B cell (primary cell): ENCODE data around the gene EEFSEC. TPM values are rescaled to one million over a fixed set of nuclear protein-coding genes. Genes with fewer than 3 reads are reported as not detected.

ENCODE experiments used
- ATAC-seq: fragments of 200-7000 bp; cut with Tn5 transposase; one replicate; pipeline ENCODE4 v1.10.0; 2021; ENCODE audit warnings: low read depth, mild to moderate bottlenecking, moderate number of reproducible peaks, moderate library complexity
- CTCF ChIA-PET: fragments of 350-600 bp; sonication (Branson Sonifier 250); formaldehyde crosslinking; loops from one replicate; lab custom pipeline; 2021; ENCODE audit warnings: antibody characterized with exemption, inconsistent platforms; lab: Charles Lee
- POLR2A ChIA-PET: fragments of 350-600 bp; sonication (Branson Sonifier 250); formaldehyde crosslinking; loops from one replicate; lab custom pipeline; 2021; ENCODE audit warnings: antibody characterized with exemption; lab: Charles Lee
- DNase-seq: peaks from one replicate; pipeline ENCODE4 v3.0.0; 2013
- H2AFZ ChIP-seq: 2 replicates; pipeline ENCODE4 v1.6.1; 2012; ENCODE audit warnings: mild to moderate bottlenecking, low read depth, low read length; ENCODE audit not compliant: insufficient read depth, poor library complexity, severe bottlenecking
- H3K27ac ChIP-seq, 2 donors: 1 replicate in 1 of 2; 2 replicates in 1 of 2; pipeline ENCODE4 v1.5.1; 2012 to 2013; ENCODE audit warnings: low read length in 2 of 2, mild to moderate bottlenecking in 2 of 2, moderate library complexity in 1 of 2
- H3K27me3 ChIP-seq, 4 experiments: fragments of 200-600 bp in 1 of 4; sonication (generic) in 1 of 4; replicated peaks in 1 of 4; 1 replicate in 2 of 4; 2 replicates in 2 of 4; pipeline versions ENCODE4 v1.6.1 to v1.7.0; 2013 to 2016; ENCODE audit warnings: low read length in 3 of 4, mild to moderate bottlenecking in 2 of 4, mixed read lengths in 1 of 4, moderate library complexity in 1 of 4; ENCODE audit not compliant: insufficient read depth in 4 of 4, control insufficient read depth in 3 of 4; ENCODE audit errors: control extremely low read depth in 1 of 4
- H3K36me3 ChIP-seq, 2 experiments: replicated peaks in 1 of 2; 1 replicate in 1 of 2; 2 replicates in 1 of 2; pipeline versions ENCODE4 v1.6.1 to v1.7.1; 2013; ENCODE audit warnings: low read length in 1 of 2; ENCODE audit not compliant: insufficient read depth in 2 of 2, control insufficient read depth in 1 of 2; ENCODE audit errors: control extremely low read depth in 1 of 2, extremely low read depth in 1 of 2
- H3K4me1 ChIP-seq, 2 donors: fragments of 200-600 bp in 1 of 2; sonication (generic) in 1 of 2; 1 replicate in 1 of 2; 2 replicates in 1 of 2; pipeline versions ENCODE4 v1.5.1 to v1.6.1; 2013 to 2017; ENCODE audit warnings: low read length in 2 of 2; ENCODE audit not compliant: control insufficient read depth in 2 of 2, insufficient read depth in 2 of 2
- H3K4me2 ChIP-seq: replicated peaks from 2 replicates; pipeline ENCODE3; 2012; ENCODE audit warnings: mild to moderate bottlenecking, low read depth, low read length; ENCODE audit not compliant: poor library complexity, severe bottlenecking
- H3K4me3 ChIP-seq, 5 experiments: fragments of 200-600 bp in 1 of 5; sonication (generic) in 1 of 5; 1 replicate in 3 of 5; 2 replicates in 2 of 5; pipeline versions ENCODE4 v1.5.1 to v1.7.0; 2011 to 2016; ENCODE audit warnings: low read length in 4 of 5, mild to moderate bottlenecking in 4 of 5, low read depth in 2 of 5, control low read depth in 1 of 5, moderate library complexity in 1 of 5; ENCODE audit not compliant: insufficient read depth in 1 of 5; ENCODE audit errors: control extremely low read depth in 1 of 5, extremely low read depth in 1 of 5
- H3K79me2 ChIP-seq: fragments of 200-600 bp; sonication (generic); one replicate; pipeline ENCODE4 v1.6.0; 2016; ENCODE audit warnings: low read length; ENCODE audit not compliant: control insufficient read depth, insufficient read depth
- H3K9ac ChIP-seq: fragments of 200-600 bp; sonication (generic); 2 replicates; pipeline ENCODE4 v1.6.1; 2017; ENCODE audit warnings: mild to moderate bottlenecking, low read length, moderate library complexity
- H3K9me3 ChIP-seq, 3 donors: one replicate each; pipeline versions ENCODE4 v1.6.1 to v1.7.1; 2013; ENCODE audit warnings: low read length in 2 of 3; ENCODE audit not compliant: control insufficient read depth in 2 of 3, insufficient read depth in 1 of 3; ENCODE audit errors: control extremely low read depth in 1 of 3
- H4K20me1 ChIP-seq: 2 replicates; pipeline ENCODE4 v1.6.0; 2012; ENCODE audit warnings: mild to moderate bottlenecking, low read length; ENCODE audit not compliant: insufficient read depth, control insufficient read depth, poor library complexity, severe bottlenecking
- H3K27ac Mint-ChIP-seq: one replicate; pipeline ENCODE4 v1.8.0; 2021; ENCODE audit warnings: mixed read lengths
- H3K27me3 Mint-ChIP-seq: one replicate; pipeline ENCODE4 v1.8.0; 2021; ENCODE audit warnings: mixed read lengths
- H3K4me1 Mint-ChIP-seq: one replicate; pipeline ENCODE4 v1.8.0; 2021; ENCODE audit warnings: mixed read lengths
- H3K4me3 Mint-ChIP-seq: one replicate; pipeline ENCODE4 v1.8.0; 2021; ENCODE audit warnings: mixed read lengths
- H3K9me3 Mint-ChIP-seq: one replicate; pipeline ENCODE4 v1.8.0; 2022; ENCODE audit warnings: mixed read lengths; ENCODE audit not compliant: insufficient read depth
- EZH2 ChIP-seq: IDR thresholded peaks from 2 replicates; pipeline ENCODE4 v1.6.1; 2012; ENCODE audit warnings: borderline replicate concordance, low read depth, mild to moderate bottlenecking, moderate library complexity, low read length; ENCODE audit not compliant: insufficient read depth, poor library complexity, severe bottlenecking
- WGBS: methylation state at CpG from one replicate; pipeline ENCODE4 v1.1.5; 2013; ENCODE audit warnings: missing lambda C conversion rate; ENCODE audit not compliant: insufficient coverage; 5-methylcytosine and 5-hydroxymethylcytosine counted together
- intact Hi-C: fragments of 100-400 bp; cut with micrococcal nuclease; formaldehyde crosslinking; loops from one replicate; pipeline ENCODE4 v1.10.0; 2022
- polyA plus RNA-seq: library from polyadenylated mRNA; depleted of rRNA; stranded (reverse); fragments of >200 nt; gene quantifications from 2 replicates; pipeline ENCODE4 v1.2.3, GENCODE V29; 2012
- total RNA-seq, 2 donors: library from RNA; stranded (reverse); fragments of 120-200 nt in 1 of 2; gene quantifications; 1 replicate in 1 of 2; 2 replicates in 1 of 2; pipeline versions ENCODE4 v1.2.3 to v1.2.4, GENCODE V29; 2013 to 2022
- TF ChIP-seq, protein P1 (sequence below): fragments of 200-600 bp; IDR thresholded peaks from one replicate; pipeline ENCODE4 v1.8.0; 2022; ENCODE audit warnings: antibody characterized with exemption, mild to moderate bottlenecking

The EEFSEC gene
- total and polyA plus RNA-seq, 2 donors (not counting 1 experiment from before 2014, with no cell fraction given), result 17.9 to 18.4 TPM

DNA sequence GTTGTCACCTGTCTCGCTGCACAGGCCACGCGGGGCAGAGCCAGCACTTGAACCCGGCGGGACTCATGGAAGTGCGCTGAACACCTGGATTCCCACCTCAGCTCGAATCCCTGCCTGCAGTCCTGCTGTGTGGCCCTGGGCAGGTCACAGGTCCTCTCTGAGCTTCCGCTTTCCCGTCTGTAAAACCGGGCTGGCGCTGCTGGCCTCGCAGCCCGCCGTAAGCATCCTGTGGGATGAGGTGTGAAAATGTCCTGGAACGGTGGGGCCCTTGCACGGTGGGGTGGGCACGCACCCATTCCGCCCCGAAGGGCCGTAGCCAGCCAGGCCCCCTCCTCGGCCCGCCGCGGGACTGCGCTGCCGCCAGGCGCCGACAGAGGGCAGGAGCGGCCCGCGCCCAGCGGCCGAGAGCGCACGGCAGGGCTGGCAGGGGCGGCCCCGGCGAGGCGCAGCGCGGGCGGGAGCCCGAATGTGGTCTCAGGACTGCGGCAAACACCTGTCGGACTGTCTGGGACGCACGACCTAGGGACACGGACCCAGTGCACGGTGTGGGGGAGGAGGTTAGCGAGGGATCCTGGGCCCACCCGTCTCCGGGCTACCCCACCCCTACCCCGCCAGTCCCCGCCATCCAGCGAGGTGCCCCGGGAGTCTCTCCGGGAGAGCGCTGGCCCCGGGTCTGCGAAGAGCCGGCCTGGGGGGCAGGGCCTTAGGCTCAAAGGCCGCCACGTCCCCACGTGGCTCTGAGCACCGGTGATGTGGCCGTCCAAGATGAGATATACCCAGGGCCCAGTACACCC is 273.0 kb downstream of the EEFSEC start:
- intact Hi-C loops, result no loop called here
- Histone ChIP-seq H3K4me3 (peak overlapping the region in 2 of 5 experiments; percentile 8 to 34), H3K79me2 (no peaks in the 10 kb centered on the region), H4K20me1 (no peaks in the 10 kb centered on the region), H3K27me3 (peaks cover 0 to 26% (median 1%) of the 10 kb centered on the region in 4 experiments), H3K36me3 (no peaks in the 10 kb centered on the region), H3K9ac (peak overlapping the region; percentile 43), H3K27ac (no peak overlapping the region), H3K4me2 (peak overlapping the region; percentile 76), H3K4me1 (peaks cover 3 to 4% of the 10 kb centered on the region in 2 donors), H2AFZ (peak overlapping the region; percentile 63), H3K9me3 (peaks cover 0 to 3% (median 0%) of the 10 kb centered on the region in 3 donors)
- no peak overlapping the region for H3K27ac Mint-ChIP-seq
- H3K4me3 Mint-ChIP-seq, result no peak overlapping the region
- H3K9me3 Mint-ChIP-seq, result no peaks in the 10 kb centered on the region
- ATAC-seq (peak; percentile 97), DNase-seq (peak; percentile 64)
- TF ChIP-seq, protein P1, sequence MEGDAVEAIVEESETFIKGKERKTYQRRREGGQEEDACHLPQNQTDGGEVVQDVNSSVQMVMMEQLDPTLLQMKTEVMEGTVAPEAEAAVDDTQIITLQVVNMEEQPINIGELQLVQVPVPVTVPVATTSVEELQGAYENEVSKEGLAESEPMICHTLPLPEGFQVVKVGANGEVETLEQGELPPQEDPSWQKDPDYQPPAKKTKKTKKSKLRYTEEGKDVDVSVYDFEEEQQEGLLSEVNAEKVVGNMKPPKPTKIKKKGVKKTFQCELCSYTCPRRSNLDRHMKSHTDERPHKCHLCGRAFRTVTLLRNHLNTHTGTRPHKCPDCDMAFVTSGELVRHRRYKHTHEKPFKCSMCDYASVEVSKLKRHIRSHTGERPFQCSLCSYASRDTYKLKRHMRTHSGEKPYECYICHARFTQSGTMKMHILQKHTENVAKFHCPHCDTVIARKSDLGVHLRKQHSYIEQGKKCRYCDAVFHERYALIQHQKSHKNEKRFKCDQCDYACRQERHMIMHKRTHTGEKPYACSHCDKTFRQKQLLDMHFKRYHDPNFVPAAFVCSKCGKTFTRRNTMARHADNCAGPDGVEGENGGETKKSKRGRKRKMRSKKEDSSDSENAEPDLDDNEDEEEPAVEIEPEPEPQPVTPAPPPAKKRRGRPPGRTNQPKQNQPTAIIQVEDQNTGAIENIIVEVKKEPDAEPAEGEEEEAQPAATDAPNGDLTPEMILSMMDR, result peak; percentile 93
- no peak for TF ChIP-seq EZH2
- no peaks in the 10 kb centered on the region for H3K4me1 Mint-ChIP-seq
- POLR2A ChIA-PET, result no interaction called here
- CTCF ChIA-PET, result interaction anchor here (0.6 to 3.7 kb wide), 13 partner anchors 12 to 942 kb away, joined by 3 to 29 read pairs (median 3); no protein-coding TSS in a partner anchor
- 12% methylated on average over 62 of the region's 66 CpGs for WGBS
- peaks cover 25% of the 10 kb centered on the region for H3K27me3 Mint-ChIP-seq
